Body of pancreas (tissue), 4 donors: ENCODE data around the gene SMOC2. TPM values are rescaled to one million over a fixed set of nuclear protein-coding genes. Genes with fewer than 3 reads are reported as not detected.

Experiments used
- ATAC-seq: fragments of 150-250 bp; one replicate; pipeline ENCODE4 v1.9.1; 2016
- DNase-seq, 4 donors: peaks; one replicate each; pipeline ENCODE4 v3.0.0-alpha.2; 2019
- H3K27ac ChIP-seq, 4 donors: fragments of 200-600 bp; sonication (generic); 1 replicate in 3 of 4; 2 replicates in 1 of 4; pipeline versions ENCODE4 v1.5.1 to v1.6.1; 2016 to 2019; ENCODE audit warnings: mild to moderate bottlenecking in 1 of 4, mixed read lengths in 1 of 4, moderate library complexity in 1 of 4
- H3K27me3 ChIP-seq, 2 donors: fragments of 200-600 bp; sonication (generic); one replicate each; pipeline ENCODE4 v1.6.0; 2016; ENCODE audit warnings: mild to moderate bottlenecking in 1 of 2
- H3K36me3 ChIP-seq, 2 donors: fragments of 200-600 bp; sonication (generic); replicated peaks in 1 of 2; 2 replicates each; pipeline ENCODE4 v1.5.1; 2016; ENCODE audit warnings: low read depth in 2 of 2; ENCODE audit not compliant: insufficient read depth in 1 of 2
- H3K4me1 ChIP-seq: fragments of 200-600 bp; sonication (generic); one replicate; pipeline ENCODE4 v1.6.0; 2016
- H3K4me3 ChIP-seq, 2 donors: fragments of 200-600 bp; sonication (generic); 1 replicate in 1 of 2; 2 replicates in 1 of 2; pipeline ENCODE4 v1.5.1; 2016 to 2019
- H3K9me3 ChIP-seq, 3 donors: fragments of 200-600 bp; sonication (generic); 1 replicate in 2 of 3; 2 replicates in 1 of 3; pipeline ENCODE4 v1.5.1; 2016
- CTCF ChIP-seq, 7 experiments: fragments of 450-650 bp in 4 of 7; fragments of 200-600 bp in 3 of 7; sonication (generic) in 3 of 7; IDR thresholded peaks; one replicate each; pipeline ENCODE4 v1.5.1; 2016 to 2019; ENCODE audit warnings: antibody characterized with exemption in 7 of 7
- POLR2A ChIP-seq, 3 donors: fragments of 450-650 bp; IDR thresholded peaks; one replicate each; pipeline ENCODE4 v1.6.1; 2016; ENCODE audit warnings: antibody characterized with exemption in 3 of 3, mild to moderate bottlenecking in 2 of 3
- WGBS, 2 donors: methylation state at CpG; one replicate each; pipeline ENCODE4 v1.1.5; 2017; 5-methylcytosine and 5-hydroxymethylcytosine counted together
- intact Hi-C: fragments of 100-400 bp; cut with DNase I; formaldehyde crosslinking; loops from one replicate; pipeline ENCODE4 v1.15.1; 2023
- total RNA-seq, 2 donors: library from RNA; depleted of rRNA; stranded (reverse); fragments of >200 nt; gene quantifications; one replicate each; pipeline ENCODE4 v1.1.0, GENCODE V29; 2016

Gene SMOC2
- total RNA-seq, 2 donors from 2014 or later = 22.7 to 31.4 TPM

GRCh38 chr6:168433898-168434297, 7.1 kb upstream of the SMOC2 start:
- Histone ChIP-seq H3K36me3 (no peaks in the 10 kb centered on the region), H3K4me1 (no peaks in the 10 kb centered on the region), H3K27me3 (peaks cover 0 to 8% of the 10 kb centered on the region in 2 donors), H3K4me3 (no peak overlapping the region), H3K27ac (no peak overlapping the region), H3K9me3 (no peaks in the 10 kb centered on the region)
- no peak for ATAC-seq
- intact Hi-C loops = no loop called here
- no peak for TF ChIP-seq POLR2A (IDR thresholded peaks at IDR 0.05)
- TF ChIP-seq CTCF (IDR thresholded peaks at IDR 0.05) = no peak
- DNase-seq = no peak
- 72 to 83% methylated on average over 8 of the region's 8 CpGs for WGBS, 2 donors

- intact Hi-C loops = no loop called here
- TF ChIP-seq POLR2A (IDR thresholded peaks at IDR 0.05) (no peak), CTCF (IDR thresholded peaks at IDR 0.05) (no peak)
- Histone ChIP-seq H3K4me3 (no peak overlapping the region), H3K9me3 (no peaks in the 10 kb centered on the region), H3K36me3 (no peaks in the 10 kb centered on the region), H3K27ac (no peak overlapping the region), H3K27me3 (peaks cover 0 to 5% of the 10 kb centered on the region in 2 donors), H3K4me1 (no peaks in the 10 kb centered on the region)
- 59 to 70% methylated on average over 6 of the region's 6 CpGs for WGBS, 2 donors
- no peak for DNase-seq
- no peak for ATAC-seq
Observed at GRCh38 chr6:168434505-168434904, 6.5 kb upstream of the SMOC2 start.

GRCh38 chr6:168437751-168438150, 3.2 kb upstream of the SMOC2 start:
- TF ChIP-seq CTCF (IDR thresholded peaks at IDR 0.05) = no peak
- no peak for TF ChIP-seq POLR2A (IDR thresholded peaks at IDR 0.05)
- Histone ChIP-seq H3K27me3 (peaks cover 0 to 15% of the 10 kb centered on the region in 2 donors), H3K4me3 (no peak overlapping the region), H3K9me3 (no peaks in the 10 kb centered on the region), H3K4me1 (peaks cover 15% of the 10 kb centered on the region), H3K27ac (no peak overlapping the region), H3K36me3 (no peaks in the 10 kb centered on the region)
- WGBS, 2 donors = 82 to 85% methylated on average over 9 of the region's 9 CpGs
- ATAC-seq = no peak
- no peak for DNase-seq
- intact Hi-C loops = no loop called here

- no peak for DNase-seq
- Histone ChIP-seq H3K27me3 (peaks cover 0 to 15% of the 10 kb centered on the region in 2 donors), H3K4me3 (no peak overlapping the region), H3K27ac (no peak overlapping the region), H3K4me1 (peaks cover 15% of the 10 kb centered on the region), H3K36me3 (no peaks in the 10 kb centered on the region), H3K9me3 (no peaks in the 10 kb centered on the region)
- ATAC-seq = no peak
- intact Hi-C loops = no loop called here
- TF ChIP-seq CTCF (IDR thresholded peaks at IDR 0.05) = no peak
- TF ChIP-seq POLR2A (IDR thresholded peaks at IDR 0.05) = no peak
- WGBS, 2 donors = 72 to 84% methylated on average over 4 of the region's 4 CpGs
Observed at GRCh38 chr6:168438783-168439520, 2.0 kb upstream of the SMOC2 start.
